RKO (cell line): ENCODE results near the gene CAMK1G.

ENCODE experiments used
- DNase-seq: peaks from one replicate; pipeline ENCODE4 v3.0.0-alpha.2; 2016; ENCODE audit warnings: low spot score

The CAMK1G gene

DNA sequence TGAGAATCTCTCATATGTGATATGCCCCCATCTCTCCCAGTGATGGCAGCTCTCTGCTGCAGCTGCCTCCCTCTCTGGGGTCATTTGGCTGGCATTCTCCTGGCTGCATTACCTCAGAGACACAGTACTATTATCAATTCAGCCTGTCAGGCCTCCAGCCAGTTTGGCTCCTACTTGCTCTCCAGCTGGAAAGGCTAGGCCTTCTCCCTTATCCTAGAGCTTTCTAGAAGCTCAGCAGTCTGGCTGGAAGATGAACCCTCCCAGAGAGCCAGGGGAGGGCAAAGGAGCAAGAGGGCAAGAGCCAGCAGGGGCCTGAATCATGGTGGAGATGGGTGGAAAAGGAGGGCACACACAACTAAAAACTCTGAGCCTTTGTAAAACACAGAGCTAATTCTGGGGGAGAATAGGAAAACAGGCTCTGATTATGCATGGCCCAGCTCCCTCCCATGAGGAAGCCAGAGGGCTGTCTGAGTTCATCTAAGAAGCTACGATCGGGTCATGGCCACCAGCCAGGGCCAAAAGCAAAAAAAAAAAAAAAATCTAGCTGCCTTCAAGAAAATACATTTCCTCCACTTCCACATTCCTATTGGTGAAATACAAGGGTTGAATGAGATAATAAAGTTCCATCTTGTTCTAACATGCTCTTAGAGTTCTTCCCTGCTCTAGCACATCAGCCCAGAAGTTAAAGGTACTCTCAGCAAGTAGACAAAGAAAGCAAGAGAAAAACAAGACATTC is 59.9 kb downstream of the CAMK1G start:
- no peak for DNase-seq

DNA sequence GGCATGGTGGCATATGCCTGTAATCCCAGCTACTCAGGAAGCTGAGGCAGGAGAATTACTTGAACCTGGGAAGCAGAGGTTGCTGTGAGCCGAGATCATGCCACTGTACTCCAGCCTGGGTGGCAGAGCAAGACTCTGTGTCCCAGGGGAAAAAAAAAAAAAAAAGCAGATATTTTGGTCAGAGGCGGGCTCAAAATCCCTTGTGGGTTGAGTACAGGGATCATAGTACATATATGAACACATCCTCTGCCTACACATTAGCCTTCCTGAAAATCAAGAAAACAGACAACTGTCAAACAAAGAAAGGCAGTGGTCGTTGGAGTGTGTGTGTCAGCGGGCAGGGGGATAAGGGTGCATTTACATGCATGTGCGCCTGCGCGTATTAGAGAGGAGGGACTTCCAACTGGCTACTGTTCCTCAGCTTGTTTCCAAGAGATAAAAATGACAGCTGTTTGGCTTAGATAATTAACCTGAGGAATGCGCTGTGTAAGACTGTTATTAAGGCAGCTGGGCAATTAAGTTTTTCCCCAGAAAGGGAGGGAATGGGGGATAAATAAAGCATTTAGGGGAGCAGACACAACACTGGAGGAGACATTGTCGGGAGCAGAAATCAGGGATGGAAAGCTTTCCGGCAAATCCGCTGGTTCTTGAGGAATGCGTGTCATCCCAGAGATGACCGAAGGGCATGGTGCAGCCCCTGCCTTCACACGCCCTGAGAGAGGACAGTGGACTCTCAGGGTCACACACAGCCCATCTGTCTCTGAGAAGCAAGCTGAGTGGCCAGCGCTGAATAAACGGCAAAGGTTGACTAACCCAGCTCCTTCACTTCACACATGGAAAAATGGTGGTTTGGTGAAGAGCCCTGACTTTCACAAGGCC is 62.3 kb downstream of the CAMK1G start:
- DNase-seq = no peak

DNA sequence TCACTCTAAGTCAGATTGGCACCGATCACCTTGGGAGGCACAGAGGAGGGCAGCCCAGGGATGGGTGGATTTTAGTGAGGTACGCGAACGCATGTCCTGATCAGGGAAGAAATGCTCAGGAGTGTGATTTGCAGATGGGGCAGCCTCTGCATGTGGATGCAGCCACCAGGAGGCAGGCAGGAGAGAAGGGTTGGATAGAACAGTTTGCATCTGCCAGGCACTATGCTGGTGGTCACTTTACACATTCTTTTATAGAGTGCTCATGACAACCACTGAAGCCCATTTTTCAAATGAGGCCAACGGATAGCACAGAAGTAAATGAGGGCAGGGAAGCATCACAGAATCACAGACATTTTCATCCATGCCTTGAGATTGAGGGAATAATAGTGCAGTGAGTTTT is 63.0 kb downstream of the CAMK1G start:
- DNase-seq = peak; percentile 80

DNA sequence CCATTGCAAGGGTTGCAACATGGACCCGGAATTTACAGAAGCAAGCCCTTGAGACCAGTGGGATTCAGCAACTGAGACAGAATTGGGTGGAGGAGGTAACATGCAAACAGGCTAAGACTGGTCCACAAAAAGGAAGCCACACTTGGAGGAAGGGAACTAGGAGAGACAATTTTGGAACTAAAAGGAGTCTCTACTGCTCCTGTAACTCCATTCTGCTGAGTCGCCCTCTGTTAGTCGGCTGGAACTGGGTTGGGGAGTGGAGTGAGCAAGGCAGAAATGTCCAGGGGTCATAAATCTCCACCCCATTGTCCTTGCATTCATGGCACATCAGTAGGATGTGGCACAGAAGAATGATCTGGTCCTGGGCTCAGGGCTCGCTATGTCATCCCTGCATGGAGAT is 63.6 kb downstream of the CAMK1G start:
- DNase-seq = no peak

DNA sequence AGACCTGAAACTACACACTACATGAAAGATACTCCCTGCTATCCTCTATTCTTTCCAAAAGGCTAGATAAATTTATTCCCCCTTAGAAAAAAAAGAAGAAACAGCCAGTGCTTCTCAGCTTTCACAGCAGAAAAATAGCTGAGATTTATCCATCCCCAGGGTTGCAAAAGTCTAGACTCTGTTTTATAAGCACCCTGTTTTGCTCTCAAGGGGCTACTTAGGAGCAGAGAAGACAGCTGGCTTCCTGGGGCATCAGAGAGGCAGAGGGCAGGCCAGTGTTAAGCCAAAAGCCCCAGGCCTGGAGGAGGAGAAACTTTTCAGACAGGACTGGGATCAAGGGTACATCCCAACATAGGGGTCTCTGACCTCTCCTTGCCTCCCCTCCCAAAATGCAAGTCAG is 64.8 kb downstream of the CAMK1G start:
- DNase-seq = no peak

DNA sequence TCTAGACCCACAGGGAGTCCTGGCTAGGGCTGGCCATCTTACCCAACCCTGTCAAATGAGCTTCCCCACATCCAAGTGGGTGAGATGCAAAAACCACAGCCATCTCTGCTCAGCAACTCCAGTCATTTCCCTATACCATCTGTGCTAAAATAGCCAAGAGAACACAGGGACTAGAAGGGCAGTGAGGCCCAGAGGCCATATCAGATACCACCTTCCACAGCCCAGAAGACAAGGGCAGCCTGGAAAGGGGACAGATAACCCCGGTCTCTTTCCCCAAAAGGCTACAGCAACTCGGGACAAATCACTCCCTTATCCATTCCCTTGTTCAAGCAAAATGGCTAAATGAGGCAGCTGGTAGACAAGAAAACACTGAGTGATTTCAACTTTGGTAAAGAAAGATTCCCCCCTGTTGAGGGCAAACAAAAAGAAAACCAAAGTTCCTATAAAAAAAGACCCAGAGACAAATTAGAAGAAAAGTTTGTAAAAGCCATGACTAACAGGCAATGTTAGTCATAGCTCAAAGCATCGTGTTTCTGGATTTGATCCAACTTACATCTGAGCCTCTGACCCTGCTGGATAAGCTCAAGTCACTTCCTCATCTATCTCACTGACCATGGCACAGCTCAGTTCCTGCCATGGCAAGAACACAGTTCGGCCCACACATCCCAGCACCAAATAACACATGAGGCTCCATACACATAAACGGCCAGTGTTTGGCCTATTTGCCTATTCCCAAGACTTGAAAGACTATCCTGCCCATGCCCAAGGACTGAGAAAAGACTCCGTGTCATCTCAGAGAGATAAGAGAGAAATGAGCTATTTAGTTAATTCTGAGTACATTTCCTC is 65.6 kb downstream of the CAMK1G start:
- DNase-seq = peak; percentile 99

DNA sequence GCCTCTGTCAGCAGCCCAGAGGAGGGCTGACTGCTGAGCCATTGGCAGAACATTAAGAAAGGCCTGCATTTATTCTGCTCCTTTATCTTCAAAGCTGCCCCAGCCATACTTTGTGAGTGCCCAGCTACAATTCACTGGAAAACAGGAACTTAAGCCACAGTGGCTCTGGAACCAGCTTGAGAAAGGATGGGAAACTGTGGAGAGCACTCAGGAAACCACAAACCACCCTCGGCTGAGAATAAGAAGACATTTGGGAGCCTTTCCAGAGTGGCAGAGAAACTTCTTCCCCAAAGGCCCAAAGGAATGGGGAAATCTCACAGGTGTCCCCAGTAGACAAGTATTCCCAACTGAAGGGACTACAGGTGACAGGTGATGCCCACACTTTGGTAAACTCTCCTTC is 66.9 kb downstream of the CAMK1G start:
- DNase-seq = no peak

DNA sequence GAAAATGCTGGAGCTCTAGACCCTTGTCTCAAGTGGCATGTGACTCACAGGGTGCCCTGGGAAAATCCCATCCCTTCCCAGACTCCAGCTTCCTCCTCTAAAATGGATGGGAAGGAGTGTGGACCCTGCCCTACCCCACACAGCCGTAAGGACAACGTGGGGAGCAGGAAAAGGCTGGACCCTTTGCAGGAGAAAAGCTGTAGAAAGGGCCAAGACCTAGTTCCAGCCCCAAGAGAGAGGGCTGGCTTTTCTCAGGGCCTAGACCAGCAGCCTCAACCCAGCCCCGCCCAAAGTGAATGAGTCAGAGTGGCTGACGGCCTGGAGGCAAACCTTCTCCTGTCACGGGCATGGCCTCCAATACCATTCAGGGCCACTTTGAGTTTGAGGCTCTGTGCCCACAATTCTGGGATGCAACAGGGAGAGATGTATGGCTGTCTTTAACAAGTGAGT is 67.6 kb downstream of the CAMK1G start:
- DNase-seq = peak; percentile 95

DNA sequence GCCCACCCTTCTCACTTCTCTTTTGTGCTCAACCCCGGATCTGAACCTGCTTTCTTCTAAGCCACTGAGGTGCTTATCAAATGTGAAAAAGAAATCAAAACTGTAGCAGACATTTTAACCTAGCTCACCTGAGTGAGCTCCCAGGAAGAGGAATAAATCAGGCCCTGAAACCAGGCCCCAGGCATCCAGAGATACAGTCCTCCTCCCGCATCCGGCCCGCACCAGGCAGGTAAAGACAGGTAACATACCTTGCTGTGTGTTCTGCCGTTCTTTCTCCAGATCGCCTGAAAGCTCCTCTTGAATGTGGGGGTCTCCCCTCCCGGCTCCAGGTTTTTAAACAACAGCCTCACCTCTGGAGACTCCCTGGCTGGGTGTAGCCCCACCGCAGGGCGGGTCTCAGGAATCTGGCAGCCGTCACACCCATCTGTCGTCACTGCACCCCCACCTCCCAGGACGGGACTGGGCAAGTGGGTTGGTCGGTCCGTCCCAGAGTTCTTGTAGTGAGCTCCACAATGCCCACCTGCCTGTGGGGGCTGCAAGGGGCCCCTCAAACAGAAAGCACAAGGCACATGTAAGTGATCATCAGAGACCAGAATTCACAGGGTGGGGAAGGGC is 68.7 kb downstream of the CAMK1G start, which contains the start of gene LAMB3:
Gene LAMB3 (minus strand): TSS at position 305 of the 615 bp plus-strand sequence. CDS start 1,481 bp downstream, outside the sequence.
- peak; percentile 86 for DNase-seq

DNA sequence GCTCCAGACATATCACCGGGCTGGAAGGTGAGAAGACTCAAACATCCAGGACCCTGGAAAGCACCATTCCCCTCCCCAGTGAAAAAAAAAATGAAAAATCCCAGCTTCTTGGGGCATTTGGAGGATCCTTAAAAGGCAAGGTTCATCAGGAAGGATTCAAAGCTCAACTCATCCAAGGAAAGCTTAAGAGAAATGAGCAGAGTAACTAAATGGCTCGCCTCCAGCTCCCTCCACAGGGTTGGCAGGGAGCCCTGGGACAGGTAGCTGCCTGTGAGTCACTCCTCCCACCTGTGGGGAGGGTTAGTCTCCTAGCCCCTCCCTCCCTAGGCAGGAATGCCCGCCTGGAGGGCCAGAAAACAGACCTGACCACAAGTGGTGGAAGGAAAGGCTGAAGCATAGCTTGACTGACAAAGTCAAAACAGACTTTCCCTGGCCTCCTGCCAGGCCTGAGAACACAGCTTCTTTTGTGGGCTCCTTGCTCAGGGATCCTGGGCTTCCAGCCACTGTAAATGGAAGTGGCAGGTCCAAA is 69.4 kb downstream of the CAMK1G start:
- DNase-seq = peak; percentile 93

DNA sequence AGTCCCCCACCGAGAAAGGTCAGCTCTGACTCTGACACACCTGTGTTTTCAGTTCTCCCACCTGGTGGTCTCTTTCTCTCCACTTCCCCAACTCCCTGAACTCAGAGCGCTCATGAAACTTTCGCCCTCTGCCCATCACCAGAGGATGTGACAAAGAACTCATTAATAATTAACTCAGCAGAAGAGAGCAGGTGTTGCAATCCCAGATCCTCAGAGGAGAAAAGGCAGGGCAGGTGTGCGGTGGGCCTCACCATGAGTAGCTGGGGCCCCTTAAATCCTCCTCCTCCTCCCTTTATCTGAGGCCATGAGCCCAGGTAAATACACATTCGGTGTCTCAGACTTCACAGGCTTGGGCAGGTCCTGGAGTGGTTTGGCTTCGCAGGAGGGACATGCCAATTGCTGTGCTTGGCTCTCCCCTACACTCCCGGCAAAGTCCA is 70.4 kb downstream of the CAMK1G start:
- DNase-seq = no peak

DNA sequence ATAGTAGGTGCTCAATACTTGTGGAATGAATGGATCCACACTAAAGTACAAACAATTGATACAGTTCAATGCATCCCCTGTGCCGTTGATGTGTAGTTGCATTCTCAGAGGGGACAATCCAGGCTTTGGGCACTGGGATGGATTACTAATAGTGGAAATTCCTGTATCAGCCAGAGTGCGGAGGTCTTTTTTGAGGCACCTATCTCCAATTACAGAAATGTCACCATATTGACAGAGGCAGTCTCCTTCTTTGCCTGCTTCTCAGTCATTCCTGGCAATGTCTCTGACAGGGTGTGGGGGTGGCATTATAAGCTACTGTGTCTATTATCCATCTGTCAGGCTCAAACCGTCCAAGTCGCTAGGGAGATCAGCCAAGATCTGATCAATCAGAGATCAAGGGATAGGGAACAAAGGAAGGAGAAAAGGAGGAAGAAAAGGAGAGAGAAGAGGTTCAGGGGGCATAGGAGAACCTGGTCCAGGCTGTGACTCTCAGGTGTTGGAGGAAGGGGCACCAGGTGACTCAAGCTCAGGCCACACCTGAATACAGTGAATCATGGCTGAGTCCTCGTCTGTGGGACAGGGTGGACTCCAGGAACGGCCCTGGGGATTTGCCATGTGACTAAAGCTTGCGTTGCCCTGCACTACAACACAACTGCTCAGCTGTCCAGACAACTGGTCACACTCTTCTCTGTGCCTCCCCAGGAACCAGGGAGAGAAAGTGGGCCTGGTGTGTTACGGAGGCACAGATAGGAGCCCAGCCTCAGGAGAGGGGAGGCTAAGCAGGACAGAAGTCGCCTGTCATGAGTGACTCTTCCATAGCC is 72.1 kb downstream of the CAMK1G start:
- peak; percentile 95 for DNase-seq

DNA sequence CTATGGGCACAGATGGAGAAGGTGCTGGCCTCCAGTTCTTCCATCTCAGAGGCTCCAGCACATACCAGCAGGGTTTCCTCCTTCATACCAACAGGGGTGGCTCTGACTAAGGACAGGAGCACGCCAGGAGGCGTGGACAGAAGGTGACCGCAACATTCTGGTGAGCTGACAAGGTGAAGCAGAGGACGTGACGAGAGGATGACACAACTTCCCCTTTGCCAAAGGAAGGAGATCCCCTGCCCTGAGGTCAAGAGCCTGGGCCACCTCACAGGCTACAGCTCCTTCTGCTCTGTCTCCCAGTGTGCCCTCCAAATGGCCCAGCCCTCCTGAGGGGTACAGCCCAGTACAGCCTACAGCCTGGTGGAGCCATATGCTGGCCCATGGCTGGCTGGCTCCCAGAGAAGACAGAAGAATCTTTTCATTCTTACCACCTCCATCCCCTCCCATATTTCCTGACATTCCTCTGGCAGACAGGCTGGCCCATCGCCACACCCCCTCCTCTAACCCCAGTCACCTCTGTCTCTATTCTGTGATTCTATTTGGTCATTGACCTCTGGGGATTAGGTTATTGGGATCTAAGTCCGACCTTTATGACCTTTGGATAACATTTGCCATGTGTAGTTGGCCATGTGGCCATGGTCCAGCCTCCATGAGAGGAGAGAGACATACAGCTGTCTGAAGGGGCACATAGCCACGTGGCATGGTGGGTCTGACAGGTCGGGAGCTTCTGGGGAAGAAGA is 73.8 kb downstream of the CAMK1G start:
- peak; percentile 100 for DNase-seq

DNA sequence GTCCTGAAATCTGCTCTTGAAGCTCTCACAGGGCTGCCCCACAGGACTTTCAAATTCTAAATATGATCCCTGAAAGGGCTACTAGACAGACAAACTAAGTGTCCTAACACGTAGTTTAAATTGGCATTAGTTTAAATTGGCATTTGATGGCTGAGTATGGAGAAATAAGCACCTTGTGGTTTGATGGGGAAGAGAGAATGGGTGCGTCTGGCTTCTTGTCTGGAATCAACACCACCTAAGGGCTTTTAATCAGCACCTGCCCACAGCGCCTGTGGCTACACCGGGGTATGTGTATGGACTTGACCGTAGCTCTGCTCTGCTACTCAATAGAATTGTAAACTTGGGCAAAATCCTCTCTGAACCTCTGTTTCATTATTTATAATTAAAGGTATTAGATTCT is 74.4 kb downstream of the CAMK1G start:
- no peak for DNase-seq

DNA sequence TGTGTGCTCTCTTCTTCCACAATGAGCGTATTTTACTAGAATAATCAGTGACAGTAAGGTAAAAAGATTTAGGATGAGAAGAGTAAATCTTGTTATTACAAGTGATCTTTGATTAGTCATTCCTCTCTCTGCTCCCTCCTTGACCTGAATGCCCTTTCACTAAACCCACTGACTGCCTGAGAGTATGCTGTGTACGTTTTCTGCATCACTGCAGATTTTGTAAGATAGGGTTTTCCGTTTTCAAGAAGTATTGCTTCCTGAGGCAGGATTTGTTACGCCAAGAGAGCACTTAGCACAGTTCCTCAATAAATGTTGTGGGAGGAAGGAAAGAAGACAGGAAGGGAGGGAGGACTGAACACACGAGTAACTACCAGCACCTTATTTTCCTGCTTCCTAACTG is 76.4 kb downstream of the CAMK1G start:
- DNase-seq = no peak

DNA sequence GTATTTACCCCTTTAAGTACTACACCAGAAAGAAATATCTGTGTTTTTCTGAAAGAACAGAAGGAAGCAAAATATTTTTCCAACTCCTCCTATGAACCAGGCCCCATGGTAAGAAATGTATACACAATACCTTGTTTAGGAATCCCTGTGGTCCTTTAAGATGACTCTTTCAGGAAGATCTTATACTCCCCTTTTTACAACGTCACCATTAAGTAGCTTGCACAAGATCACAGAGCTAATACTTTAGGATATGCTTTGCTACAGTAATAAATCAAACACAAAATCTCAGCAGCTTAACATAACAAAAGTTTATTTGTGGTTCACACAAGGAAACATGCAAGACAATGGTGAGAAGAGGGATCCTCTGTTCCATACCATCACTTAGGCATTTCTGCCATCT is 77.6 kb downstream of the CAMK1G start:
- DNase-seq = no peak

DNA sequence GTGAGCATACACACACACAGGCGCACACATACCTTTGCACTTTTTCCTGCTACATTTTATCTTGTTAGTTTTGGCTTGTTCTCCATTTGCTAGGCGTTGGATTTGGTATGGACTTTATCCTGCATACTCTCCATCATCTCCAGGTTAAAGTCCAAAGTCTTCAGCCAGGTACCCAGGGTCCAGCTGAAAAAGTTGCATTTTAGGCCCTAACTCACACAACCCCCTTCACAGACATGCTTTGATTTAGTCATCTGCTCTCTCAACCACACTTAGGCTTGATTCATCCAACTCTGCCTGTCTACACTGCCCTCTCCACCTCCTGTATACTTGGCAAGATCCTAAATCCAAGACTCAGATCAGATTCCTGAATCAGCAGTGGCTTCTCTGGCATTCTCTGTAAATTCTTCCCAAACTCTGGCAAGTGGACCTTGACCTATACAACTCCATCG is 79.4 kb downstream of the CAMK1G start:
- no peak for DNase-seq
